Measurements from ENCODE around the gene GNG5. TPM values are rescaled to one million over a fixed set of nuclear protein-coding genes. Genes with fewer than 3 reads are reported as not detected.
"Not testable (repeated sequence)": the region's sequence is repeated elsewhere in the genome, so short reads cannot be mapped to it uniquely, and the experiment has no call there.

The GNG5 gene
- 32.9 and 39.7 TPM in 2 replicates for total RNA-seq (2014; rRNA removed; shearing (Covaris generic))
- polyA plus RNA-seq (2015; cell fraction: cytosol; rRNA removed), result 107 and 136 TPM in 2 replicates
- 9.3 and 10.0 TPM in 2 replicates for polyA plus RNA-seq (2015; cell fraction: nucleus; rRNA removed)

DNA sequence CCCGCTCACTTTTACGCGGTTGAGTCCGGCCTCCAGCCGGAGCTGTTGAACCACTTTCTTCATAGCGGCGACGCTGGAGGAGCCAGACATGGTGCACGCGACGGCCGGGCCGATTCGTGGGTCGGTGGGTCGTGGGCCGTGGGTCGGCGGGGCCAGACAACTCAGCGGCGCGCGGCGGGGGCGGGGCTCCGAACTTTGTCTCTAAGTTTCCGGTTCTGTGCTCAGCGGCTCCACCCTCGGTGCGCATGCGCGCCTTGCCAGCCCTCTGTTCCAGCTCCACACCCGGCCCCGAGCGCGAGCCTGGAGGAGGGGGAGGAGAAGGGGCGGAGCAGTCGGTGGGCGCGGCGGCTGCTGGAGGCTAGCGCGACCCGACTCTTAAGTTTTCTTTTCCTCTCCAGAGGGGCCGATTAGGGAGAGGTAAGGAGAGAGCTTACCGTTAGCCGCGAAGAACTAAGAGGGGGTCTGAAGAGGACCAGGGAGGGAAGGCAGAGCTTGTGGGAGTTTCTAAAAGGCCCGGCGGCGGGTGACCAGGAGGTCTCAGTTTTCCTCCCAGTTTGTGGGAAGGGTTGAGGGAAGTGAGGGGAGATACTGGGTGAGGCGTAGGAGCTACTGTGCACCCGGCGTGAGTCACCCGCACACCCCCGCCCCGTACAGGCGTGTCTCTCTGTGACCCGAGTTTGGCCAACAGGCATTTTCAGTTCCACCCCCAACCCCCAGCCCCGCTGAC is at the start of gene GNG5, which contains the start of gene SPATA1:
GNG5 (minus strand) TSS at position 580 of the 727 bp plus-strand sequence; CDS start at position 90, 490 bp downstream.
SPATA1 (plus strand) TSS at position 385 of the 727 bp plus-strand sequence. CDS start 9,974 bp downstream, outside the sequence.
- in situ Hi-C loops (cut with HindIII; ENCODE audit: low pct_unique_long_range_greater_than_20kb, low sequenced_read_pairs), result no loop called here

DNA sequence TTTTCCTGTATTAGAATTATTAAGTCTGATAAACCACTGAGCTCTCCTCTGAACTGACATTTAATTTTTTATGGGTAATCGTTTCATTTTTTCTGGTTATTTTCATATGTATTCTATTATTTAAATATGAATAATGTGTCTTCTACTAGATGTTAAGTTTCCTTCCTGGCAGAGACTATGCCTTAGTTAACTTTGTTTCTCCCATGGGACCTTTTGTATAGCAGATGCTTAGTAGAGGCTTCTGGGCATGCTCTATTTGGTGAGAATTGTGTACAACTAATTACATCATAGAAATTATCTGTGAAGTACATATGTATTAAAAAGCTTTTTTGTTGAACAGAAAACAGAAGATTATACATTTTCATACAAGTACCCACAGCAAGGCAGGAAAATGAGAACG is 44.4 kb upstream of the GNG5 start:
- DNase-seq (ENCODE audit: low read depth, low spot score), result peak; percentile 4
- in situ Hi-C loops (cut with HindIII; ENCODE audit: low pct_unique_long_range_greater_than_20kb, low sequenced_read_pairs), result no loop called here

More for the DNA sequence above, at the start of gene GNG5, which contains the start of gene SPATA1:
- peak; percentile 95 for DNase-seq (ENCODE audit: low read depth, low spot score)

- peak; percentile 18 for DNase-seq (ENCODE audit: low read depth, low spot score)
- in situ Hi-C loops (cut with HindIII; ENCODE audit: low pct_unique_long_range_greater_than_20kb, low sequenced_read_pairs), result no loop called here
Measured at GRCh38 chr1:84541679-84542078, 35.3 kb upstream of the GNG5 start.

- in situ Hi-C loops (cut with HindIII; ENCODE audit: low pct_unique_long_range_greater_than_20kb, low sequenced_read_pairs), result no loop called here
- no peak for DNase-seq (ENCODE audit: low read depth, low spot score)
Measured at GRCh38 chr1:84540759-84541158, 34.4 kb upstream of the GNG5 start.

GRCh38 chr1:84539972-84540371 is 33.6 kb upstream of the GNG5 start:
- in situ Hi-C loops (cut with HindIII; ENCODE audit: low pct_unique_long_range_greater_than_20kb, low sequenced_read_pairs), result no loop called here
- DNase-seq (ENCODE audit: low read depth, low spot score), result no peak

DNA sequence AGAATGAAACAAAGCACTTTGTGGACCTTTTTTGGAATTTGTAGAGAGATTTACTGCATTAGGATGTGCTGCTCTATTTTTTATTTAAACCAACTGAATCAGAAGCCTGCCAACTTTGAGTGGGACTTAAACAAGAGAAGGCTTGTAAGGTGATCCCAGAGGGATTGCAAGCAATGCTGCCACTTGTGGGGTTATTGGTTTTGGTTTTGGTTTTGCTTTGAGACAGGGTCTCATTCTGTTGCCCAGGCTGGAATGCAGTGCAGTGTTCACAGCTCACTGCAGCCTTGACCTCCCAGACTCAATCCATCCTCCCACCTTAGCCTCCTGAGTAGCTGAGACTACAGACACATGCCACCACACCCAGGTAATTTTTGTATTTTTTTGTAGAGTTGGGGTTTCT is 32.2 kb upstream of the GNG5 start:
- DNase-seq (ENCODE audit: low read depth, low spot score), result no peak
- in situ Hi-C loops (cut with HindIII; ENCODE audit: low pct_unique_long_range_greater_than_20kb, low sequenced_read_pairs), result no loop called here

GRCh38 chr1:84525779-84526178 is 19.4 kb upstream of the GNG5 start:
- in situ Hi-C loops (cut with HindIII; ENCODE audit: low pct_unique_long_range_greater_than_20kb, low sequenced_read_pairs), result no loop called here
- DNase-seq (ENCODE audit: low read depth, low spot score), result no peak

DNA sequence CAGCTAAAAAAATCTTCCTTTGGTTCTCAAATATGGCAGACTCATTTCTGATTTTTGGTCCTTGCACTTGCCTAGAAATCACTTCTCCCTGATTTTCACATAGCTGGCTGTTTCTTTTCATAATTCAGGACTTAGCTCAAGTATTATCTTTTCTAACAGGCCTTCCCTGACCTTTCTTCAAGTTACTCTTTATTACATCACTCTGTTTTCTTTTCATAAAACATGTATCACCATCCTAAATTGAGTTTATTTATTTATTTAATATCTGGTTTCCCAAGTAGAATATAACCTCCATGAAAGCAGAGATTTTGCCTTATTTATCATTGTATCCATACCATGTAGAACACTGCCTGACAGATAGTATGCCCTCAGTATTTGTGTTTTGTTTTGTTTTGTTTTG is 18.2 kb upstream of the GNG5 start:
- in situ Hi-C loops (cut with HindIII; ENCODE audit: low pct_unique_long_range_greater_than_20kb, low sequenced_read_pairs), result no loop called here
- no peak for DNase-seq (ENCODE audit: low read depth, low spot score)

- no peak for DNase-seq (ENCODE audit: low read depth, low spot score)
- in situ Hi-C loops (cut with HindIII; ENCODE audit: low pct_unique_long_range_greater_than_20kb, low sequenced_read_pairs), result no loop called here
Measured at GRCh38 chr1:84510668-84511067, 4.3 kb upstream of the GNG5 start.

DNA sequence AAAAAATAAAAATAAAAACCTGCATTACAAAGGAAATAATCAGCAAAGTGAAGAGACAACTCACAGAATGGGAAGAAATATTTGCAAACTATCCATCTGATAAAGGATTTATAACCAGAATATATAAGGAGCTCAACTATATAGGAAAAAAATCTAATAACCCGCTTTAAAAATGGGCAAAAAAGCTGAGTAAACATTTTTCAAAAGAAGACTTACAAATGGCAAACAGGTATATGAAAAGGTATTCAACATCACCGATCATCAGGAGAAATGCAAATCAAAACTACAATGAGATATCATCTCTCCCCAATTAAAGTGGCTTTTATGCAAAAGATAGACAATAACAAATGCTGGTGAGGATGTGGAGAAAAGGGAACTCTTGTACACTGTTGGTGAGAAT is 3.8 kb upstream of the GNG5 start:
- in situ Hi-C loops (cut with HindIII; ENCODE audit: low pct_unique_long_range_greater_than_20kb, low sequenced_read_pairs), result no loop called here
- no peak for DNase-seq (ENCODE audit: low read depth, low spot score)

DNA sequence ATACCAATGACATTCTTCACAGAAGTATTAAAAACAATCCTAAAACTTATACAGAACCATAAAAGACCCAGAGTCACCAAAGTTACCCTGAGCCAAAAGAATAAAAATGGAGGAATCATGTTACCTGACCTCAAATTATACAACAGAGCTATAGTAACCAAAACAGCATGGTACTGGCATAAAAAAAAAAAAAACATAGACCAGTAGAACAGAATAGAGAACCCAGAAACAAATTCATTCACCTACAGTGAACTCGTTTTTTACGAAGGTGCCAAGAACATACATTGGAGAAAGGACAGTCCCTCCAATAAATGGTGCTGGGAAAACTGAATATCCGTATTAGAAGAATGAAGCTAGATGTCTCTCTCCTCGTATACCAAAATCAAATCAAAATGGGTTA is 2.6 kb upstream of the GNG5 start:
- in situ Hi-C loops (cut with HindIII; ENCODE audit: low pct_unique_long_range_greater_than_20kb, low sequenced_read_pairs), result no loop called here
- DNase-seq (ENCODE audit: low read depth, low spot score), result no peak

GRCh38 chr1:84508510-84508909 is 2.1 kb upstream of the GNG5 start:
- no peak for DNase-seq (ENCODE audit: low read depth, low spot score)
- in situ Hi-C loops (cut with HindIII; ENCODE audit: low pct_unique_long_range_greater_than_20kb, low sequenced_read_pairs), result no loop called here

GRCh38 chr1:84507887-84508286 is 1.5 kb upstream of the GNG5 start:
- in situ Hi-C loops (cut with HindIII; ENCODE audit: low pct_unique_long_range_greater_than_20kb, low sequenced_read_pairs); DNase-seq (ENCODE audit: low read depth, low spot score): not testable (repeated sequence)

DNA sequence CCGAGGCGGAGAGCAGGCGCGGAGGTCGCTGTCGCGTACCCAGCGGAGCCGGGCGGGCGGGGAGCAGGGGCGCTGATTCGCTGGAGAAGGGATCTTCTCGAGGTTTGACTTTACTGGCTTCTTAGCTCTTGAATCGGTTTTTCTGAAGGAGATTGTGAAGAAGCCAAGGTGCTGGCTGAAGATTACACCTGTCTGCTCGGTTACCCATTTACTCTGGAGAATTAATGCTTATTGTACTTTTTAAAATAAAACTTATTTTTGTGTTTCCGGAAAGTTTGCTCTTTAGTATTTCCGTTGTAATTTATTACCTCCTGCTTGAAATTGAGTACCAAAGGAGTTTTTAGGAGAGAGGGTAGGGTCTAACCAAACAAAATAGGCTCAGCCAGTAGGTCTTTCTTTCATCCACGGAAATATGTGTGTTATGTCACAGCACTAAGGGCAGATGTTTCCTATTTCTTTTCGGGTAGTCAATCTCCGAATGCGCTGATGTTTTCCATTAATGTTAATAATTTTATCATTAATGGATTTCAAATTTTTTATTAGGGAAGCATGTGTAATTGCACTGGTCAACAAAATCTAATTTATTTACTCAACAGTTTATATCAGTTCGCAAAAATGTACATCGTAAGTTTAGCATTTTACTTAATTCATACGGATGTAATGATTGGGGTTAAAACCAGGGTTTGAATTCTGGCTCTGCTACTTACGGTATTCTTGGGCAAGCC is 510 bp upstream of the GNG5 start:
- in situ Hi-C loops (cut with HindIII; ENCODE audit: low pct_unique_long_range_greater_than_20kb, low sequenced_read_pairs), result no loop called here

DNA sequence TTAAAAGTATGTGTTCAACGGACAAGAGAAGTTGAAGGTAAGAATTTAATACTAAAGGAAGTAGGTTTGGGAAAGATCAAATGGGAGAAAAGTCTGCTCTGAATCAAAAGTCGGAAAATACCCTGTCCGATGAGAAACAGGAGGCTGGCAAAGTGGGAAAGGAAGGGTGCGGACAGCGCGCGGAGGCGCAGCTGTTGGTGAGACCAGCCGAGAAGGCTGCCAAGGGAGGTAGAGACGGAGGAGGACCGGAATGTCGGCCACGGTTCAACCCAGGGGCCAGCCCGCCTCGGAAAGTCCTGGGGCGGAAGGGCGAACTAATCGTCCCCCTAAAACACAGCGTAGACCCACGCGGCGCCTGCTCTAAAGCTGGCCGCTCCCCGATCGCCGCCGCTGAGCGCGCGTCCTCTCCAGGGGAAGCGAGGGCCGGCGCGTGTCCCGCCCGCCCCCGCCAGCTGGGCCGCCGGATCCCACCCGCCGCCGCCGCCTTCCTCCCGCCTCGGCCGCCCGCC is 834 bp downstream of the GNG5 start:
- no peak for DNase-seq (ENCODE audit: low read depth, low spot score)
- in situ Hi-C loops (cut with HindIII; ENCODE audit: low pct_unique_long_range_greater_than_20kb, low sequenced_read_pairs), result no loop called here

More for the DNA sequence above, 510 bp upstream of the GNG5 start:
- DNase-seq (ENCODE audit: low read depth, low spot score), result no peak

- in situ Hi-C loops (cut with HindIII; ENCODE audit: low pct_unique_long_range_greater_than_20kb, low sequenced_read_pairs), result no loop called here
- peak; percentile 5 for DNase-seq (ENCODE audit: low read depth, low spot score)
Measured at GRCh38 chr1:84504580-84505492, 1.5 kb downstream of the GNG5 start.

DNA sequence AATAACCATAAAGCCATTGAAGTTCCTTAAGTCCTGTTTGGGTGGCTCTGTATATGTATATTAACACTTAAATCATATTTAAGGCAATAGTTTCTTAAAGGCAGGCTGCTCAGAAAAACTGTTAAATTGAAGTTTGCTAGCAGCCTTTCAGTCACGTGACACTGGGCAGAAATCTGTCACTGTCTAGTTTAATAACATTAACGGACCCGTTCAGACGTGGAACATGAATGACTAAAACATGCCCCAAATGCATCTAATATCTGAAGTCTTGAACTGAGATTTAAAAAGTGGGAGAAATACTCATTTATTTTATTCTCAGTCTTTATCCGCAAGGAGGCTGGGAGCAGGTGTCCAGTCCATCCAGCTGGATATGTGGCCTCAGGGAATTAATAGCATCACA is 3.5 kb downstream of the GNG5 start:
- in situ Hi-C loops (cut with HindIII; ENCODE audit: low pct_unique_long_range_greater_than_20kb, low sequenced_read_pairs), result no loop called here
- no peak for DNase-seq (ENCODE audit: low read depth, low spot score)

Data from SK-MEL-5 (cell line).